ENCODE measurements around the gene SMYD3.

- TF ChIP-seq CTCF (conservative IDR thresholded peaks at IDR 0.05) (no peak), ZFX (IDR thresholded peaks at IDR 0.05) (no peak)
Measured at GRCh38 chr1:245987997-245988392, 519.1 kb downstream of the SMYD3 start.

All from C4-2B (cell line).